GM18511 (cell line): ENCODE measurements around the gene AGBL3.
"Not testable (repeated sequence)": the region's sequence is repeated elsewhere in the genome, so short reads cannot be mapped to it uniquely, and the experiment has no call there.

Source experiments
- ATAC-seq: cut with Tn5 transposase; IDR thresholded peaks from one replicate; pipeline ENCODE4 v1.9.1; 2021; ENCODE audit warnings: mild to moderate bottlenecking, moderate library complexity; ENCODE audit not compliant: unreplicated experiment

The AGBL3 gene

DNA sequence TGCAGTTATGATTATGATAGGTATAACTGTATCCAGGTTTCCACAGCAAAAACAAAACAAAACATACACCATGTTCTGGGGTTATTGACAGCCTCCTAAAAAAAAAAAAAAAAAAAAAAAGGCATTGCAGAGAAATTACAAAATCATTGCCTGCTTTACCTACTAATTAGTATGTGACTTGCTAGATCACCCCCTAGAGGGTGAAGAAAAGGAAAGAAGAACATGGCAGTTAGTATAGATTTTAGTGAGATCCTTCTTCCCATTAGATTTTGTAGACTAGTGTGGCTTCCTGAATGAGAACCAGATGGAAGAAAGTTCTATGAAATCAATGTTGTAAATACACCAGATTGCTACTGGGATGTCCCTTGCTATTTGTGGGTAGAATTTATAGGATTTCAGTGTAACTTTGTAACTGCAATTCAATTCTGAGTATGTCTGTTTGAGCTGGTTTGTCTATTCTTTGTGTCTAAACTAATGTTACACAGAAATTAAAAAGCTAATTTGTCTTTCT lies 24.0 kb upstream of the AGBL3 start:
- ATAC-seq: no peak

GRCh38 chr7:134963036-134963435 lies 23.3 kb upstream of the AGBL3 start:
- no peak for ATAC-seq

- no peak for ATAC-seq
These were observed 19.6 kb upstream of the AGBL3 start for GRCh38 chr7:134966691-134967090.

DNA sequence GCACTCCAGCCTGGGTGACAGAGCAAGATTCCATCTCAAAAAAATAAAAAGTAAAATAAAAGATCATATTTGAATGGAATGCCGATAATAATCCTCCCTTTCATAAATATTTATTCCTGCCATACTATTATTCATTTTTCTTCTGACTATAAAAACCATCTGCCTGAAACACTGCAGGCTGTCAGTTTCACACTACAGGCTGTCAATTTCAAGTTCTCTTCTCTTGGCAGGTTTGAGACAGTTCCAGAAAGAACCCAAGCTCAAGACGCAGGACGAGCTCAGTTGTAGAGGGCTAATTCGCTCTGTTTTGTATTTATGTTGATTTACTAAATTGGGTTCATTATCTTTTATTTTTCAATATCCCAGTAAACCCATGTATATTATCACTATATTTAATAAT lies 18.2 kb upstream of the AGBL3 start:
- no peak for ATAC-seq

DNA sequence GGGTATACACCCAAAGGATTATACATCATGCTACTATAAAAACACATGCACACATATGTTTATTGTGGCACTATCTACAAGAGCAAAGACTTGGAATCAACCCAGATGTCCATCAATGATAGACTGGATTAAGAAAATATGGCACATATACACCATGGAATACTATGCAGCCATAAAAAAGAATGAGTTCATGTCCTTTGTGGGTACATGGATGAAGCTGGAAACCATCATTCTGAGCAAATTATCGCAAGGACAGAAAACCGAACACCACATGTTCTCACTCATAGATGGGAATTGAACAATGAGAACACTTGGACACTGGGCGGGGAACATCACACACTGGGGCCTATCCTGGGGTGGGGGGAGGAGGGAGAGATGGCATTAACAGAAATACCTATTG lies 4.7 kb upstream of the AGBL3 start:
- ATAC-seq: not testable (repeated sequence)

- peak; percentile 64 for ATAC-seq
These were observed 380 bp upstream of the AGBL3 start for GRCh38 chr7:134985894-134986362.

GRCh38 chr7:134988161-134988560 lies 1.9 kb downstream of the AGBL3 start:
- no peak for ATAC-seq

DNA sequence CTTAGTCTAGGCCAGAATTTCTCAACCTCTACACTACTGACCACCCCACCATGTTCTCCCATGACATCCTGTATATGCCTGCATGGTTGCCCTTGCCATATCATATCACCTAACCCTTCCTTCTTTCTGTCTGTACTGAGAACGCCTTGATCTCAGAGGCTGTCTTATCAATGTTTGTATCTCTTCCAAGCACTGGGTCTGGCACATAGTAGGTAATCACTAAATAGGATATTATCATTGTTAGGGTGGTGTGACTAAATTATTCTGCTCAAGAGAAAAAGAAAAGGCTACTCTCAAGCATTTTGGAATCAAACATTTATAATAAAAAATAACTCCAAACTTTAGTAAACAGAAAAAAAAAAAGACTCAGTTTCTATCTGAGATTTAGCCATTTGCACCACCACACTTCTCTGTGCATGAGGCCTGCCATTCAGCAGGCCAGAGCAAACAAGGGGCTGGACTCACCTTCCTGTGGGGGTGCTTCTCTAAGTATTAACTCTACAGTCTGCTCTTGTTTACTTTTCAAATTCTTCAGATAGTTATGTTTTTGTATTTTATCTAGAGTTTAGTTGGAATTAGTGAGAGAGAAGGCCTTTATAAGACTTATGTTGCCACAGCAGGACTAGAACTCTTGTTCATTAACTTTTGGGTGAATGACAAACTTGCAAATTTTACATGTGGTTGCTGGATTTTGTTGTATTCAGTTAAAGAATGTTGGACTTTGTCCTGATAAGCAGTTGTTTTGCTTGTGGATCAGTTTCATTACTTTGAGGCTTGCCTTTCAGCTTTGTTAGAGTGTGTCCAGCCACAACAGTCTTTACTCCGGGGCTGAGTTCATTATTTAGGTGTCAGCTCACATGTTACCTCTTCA lies 5.4 kb downstream of the AGBL3 start:
- no peak for ATAC-seq

DNA sequence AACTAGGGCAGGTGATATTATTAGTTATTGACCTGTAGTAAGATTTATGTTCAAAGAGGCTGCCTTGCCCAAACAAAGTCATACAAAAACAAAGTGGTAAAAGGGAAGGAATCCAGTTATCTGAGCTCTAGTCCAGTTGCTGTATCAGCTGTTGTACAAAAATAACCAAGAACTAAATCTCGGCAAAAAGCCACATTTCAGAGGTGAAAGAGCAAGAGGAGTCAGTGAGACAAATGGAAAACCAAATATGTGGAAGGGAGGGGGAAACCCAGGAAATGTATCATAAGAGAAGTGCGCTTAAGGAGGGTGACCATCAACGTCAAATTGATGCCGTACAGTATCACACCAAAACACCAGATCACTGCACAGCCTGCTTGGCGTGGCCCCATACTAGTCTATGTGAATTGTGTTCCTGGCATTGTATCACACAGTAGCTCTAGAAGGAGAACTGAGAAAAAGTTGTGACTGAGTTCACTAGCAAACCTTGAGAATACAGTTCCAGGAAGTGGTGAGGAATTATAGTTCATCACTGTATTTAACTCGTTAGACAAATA lies 6.4 kb downstream of the AGBL3 start:
- ATAC-seq: peak; percentile 74

- no peak for ATAC-seq
These were observed 7.7 kb downstream of the AGBL3 start for GRCh38 chr7:134993877-134994456.

DNA sequence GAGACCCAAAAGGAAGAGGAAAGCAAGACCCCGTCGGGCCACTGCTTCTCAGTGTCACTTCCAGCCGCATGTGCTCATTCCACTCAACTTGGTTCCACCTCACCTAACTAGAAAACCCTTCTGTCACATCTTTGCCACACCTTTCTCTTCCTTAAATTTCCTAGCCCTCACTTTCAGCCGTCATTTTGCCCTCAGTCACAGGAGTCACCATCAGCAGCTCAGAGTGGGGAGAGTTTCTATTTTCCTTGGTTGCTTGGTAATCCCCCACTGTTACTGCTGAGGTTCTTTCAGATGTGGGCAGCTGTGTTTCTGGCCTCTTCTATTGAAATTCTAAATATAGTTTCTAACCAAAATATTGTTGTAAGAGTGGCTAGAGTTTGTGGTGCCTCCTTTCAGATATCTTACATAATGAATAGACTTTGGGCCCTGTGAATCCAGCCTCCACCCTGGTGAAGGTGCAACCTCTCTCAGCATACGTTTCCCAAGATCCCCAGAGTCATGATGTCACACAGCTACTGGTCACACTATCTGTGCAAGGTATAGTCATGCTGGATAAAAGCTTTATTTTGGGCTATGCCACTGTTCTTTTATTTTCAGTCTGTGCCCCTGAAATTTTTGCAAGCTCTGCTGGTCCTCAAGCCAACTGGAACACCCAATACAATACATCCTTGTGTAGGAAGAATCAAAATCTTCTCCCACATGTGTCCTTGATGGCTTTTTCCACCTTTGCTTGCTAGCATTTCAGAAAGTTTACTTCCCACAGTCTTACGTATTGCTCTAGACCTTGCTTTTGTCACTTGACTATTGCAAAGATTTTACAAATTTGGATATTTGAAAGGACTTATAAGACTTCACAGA lies 9.2 kb downstream of the AGBL3 start:
- peak; percentile 44 for ATAC-seq

- peak; percentile 50 for ATAC-seq
These were observed 9.8 kb downstream of the AGBL3 start for GRCh38 chr7:134996097-134996550.

DNA sequence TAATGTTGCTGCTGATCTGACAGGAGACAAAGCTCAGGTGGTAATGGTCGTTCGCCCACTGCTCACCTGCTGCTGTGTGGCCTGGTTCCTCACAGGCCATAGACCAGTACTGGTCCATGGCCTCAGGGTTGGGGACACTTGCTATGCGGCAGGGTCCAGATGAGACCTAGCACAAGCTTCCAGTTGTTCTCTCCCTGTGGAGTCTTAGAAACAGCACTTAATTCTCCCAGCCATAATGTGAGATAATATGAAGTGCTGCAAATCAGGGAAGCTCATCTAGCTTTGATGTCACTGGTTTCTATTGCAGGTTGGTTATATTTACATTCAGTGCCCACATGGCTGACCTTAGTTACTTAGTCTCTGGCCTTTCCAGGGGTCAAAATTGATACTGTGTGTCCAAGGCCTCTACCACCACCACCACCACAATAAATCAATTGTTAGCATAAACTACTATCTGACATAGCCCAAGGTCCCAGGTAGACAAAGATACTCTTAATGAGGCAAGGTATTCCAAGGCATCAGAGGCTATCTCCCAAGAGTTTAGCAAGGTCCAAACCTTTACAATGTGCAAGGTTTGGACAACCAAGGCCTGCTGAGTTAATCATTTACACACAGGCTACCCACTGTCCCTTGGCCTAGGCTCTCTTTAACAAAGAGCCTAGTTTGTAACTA lies 11.0 kb downstream of the AGBL3 start:
- ATAC-seq: no peak

DNA sequence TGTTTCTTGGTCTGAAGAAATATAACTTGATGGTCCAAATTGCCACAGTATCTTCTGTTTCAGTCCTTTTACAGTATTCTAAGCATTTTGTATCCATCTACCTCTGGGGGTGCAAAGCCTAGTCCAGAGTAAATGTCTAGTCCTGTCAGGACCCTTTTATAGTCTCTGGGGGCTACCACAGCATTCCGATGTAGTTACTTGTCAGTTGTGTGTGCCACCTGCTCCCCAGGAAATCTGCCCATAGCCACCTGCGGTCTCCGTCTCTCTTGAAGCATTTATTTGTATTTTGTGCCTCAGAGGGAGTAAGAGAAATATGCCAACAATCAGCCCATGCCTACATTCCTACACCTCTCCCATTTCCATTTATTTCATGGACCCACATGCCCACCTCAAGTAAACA lies 12.8 kb downstream of the AGBL3 start:
- no peak for ATAC-seq

GRCh38 chr7:135001390-135002165 lies 15.3 kb downstream of the AGBL3 start:
- no peak for ATAC-seq

- ATAC-seq: no peak
These were observed 25.9 kb downstream of the AGBL3 start for GRCh38 chr7:135012229-135012628.

DNA sequence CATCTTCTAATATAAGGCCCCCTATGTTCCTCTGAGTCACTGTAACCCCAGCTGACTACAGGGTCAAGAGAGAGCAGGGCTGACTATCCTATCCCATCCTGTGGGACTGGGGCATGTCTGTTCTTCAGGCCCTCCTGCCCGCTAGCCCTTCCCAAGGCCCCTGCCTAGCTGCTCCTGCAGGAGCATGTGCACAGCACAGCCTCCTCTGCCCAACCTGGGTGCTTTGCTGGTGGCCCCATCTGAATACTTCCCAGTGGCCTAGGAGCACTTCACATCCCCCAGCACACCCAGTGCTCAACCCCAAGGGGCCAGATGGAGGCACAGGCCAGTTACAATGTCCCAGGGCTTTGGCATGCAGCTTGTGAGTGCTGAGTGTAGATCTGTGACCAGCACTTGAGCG lies 37.3 kb downstream of the AGBL3 start:
- ATAC-seq: no peak

DNA sequence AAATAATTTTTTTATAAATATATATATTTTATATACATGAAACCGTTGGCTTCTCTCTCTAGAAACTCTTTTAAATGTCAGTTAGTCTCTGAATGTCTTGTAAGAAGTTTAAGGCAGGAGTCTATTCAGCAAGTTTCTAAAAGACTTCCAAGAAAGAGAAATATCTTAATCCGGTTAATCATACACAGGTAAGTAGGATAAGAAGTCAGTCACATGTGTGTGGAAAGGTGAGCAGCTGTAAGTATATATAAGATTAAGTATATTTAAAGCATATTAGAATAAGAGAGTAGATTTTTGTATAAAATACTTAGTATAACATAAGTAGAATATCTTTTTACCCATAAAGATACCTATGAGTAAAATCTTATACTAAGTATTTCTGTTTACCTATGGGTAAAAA lies 48.9 kb downstream of the AGBL3 start:
- ATAC-seq: no peak

DNA sequence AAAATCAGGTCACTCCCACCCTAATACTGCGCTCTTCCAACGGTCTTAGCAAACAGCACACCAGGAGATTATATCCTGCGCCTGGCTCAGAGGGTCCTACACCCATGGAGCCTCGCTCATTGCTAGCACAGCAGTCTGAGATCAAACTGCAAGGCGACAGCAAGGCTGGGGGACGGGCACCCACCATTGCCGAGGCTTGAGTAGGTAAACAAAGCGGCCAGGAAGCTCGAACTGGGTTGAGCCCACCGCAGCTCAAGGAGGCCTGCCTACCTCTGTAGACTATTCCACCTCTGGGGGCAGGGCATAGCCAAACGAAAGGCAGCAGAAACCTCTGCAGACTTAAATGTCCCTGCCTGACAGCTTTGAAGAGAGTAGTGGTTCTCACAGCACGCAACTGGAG lies 80.7 kb downstream of the AGBL3 start:
- ATAC-seq: not testable (repeated sequence)

- no peak for ATAC-seq
These were observed 87.8 kb downstream of the AGBL3 start for GRCh38 chr7:135074096-135074495.
